Dermis microvascular lymphatic vessel endothelial cell (primary cell): Measurements from ENCODE around the gene HLA-DRB1. TPM values are rescaled to one million over a fixed set of nuclear protein-coding genes. Genes with fewer than 3 reads are reported as not detected.
"Not testable (repeated sequence)": the region's sequence is repeated elsewhere in the genome, so short reads cannot be mapped to it uniquely, and the experiment has no call there.

Experiments used
- DNase-seq, 2 donors: peaks; one replicate each; pipeline versions ENCODE4 v3.0.0 to v3.0.0-alpha.2; 2010; ENCODE audit warnings: low read depth in 2 of 2
- total RNA-seq: library from RNA; depleted of rRNA; stranded (reverse); fragments of >200 nt; gene quantifications from 2 replicates; pipeline ENCODE4 v1.2.1, GENCODE V29; 2014

Gene HLA-DRB1
- total RNA-seq, 1 donor from 2014 or later: 2.1 TPM

DNA sequence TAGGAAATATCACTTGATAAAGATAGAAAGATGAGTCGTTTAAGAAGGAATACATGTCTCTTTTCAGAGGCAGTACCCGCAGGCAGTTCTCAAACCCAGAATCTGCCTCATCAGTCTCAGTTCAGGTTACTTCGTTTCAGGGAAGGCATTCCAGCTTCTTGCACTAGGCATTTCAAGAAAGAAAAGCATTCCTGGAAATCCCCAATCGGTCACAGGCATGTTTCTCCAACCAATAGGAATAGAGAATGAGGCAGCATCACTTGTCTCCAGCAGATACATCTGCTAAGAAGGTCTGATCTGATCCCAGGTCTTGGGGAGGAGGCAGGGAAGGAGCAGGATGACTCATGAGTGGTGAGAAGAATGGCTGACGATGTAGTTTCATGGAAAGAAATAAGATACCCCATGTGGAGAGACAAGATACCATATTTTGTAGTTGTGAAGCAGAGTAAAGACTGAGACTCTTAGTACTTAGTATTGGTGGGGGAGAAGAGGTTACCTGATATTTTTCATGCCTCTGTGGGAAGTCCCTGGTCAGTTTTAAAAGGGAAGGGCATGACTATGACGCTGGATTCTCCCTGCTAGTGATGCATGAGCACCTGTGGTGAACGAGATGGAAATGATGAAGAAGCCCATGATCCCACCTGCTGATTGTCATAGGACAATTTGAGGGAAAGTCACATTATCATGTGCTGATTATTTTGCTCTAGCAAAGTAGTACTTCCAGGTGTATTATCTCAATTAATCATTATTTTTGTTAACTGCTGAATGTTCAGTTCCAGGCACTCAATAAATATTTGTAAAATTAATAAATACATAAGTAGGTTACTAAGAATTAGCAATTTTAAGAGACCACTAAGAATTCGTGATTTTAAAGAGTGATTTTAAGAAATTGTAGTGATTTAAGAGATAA is 20.3 kb upstream of the HLA-DRB1 start:
- peak; percentile 47 to 91 for DNase-seq

DNA sequence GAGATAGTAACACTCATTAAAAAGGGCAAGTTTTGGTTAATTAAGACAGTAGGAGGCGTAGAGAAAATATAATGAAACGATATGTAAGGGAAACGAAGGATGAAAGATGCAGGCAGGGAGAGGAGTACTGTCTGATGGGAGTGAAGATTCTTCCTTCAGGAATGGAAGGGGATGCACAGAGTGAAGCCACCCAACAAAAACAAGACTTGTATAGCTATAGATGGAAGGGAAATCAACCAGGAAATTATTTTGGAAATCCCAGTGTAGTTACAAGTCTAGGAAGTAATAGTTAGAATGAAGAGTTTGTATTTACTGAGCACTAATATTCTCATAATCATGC is 19.7 kb upstream of the HLA-DRB1 start:
- no peak for DNase-seq

DNA sequence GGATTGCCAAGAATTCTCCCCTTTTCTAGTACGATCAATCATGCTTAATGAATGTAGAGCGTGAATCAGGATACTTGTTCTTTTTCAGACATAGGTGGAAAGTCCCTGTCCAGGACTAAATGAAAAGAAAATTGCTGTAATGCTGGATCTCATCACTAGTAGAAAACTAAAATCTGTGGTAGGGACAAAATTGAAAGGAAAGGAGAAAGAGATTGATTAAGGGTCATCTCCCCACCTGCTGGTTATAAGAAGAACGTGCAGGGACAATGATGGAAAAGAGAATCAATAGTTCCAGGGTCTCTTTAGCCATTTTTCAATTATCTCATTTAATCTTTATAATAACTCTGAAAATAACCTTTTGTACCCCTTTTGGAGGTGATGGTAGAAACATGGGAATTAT is 18.7 kb upstream of the HLA-DRB1 start:
- DNase-seq: no peak

DNA sequence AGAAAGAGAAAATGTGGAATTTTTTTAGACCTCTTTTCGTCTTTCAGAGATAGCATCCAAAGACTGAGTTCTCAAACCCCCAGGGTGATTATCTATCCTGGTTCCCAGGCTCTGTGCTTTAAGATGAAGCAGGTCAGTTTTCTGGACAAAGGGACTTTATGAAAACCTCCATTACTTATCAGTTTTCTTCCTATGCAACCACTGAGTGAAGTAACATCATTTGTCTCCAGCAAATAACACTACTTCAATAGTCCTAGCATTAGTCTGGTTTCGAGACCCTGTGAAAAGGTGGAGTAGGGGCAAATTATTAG is 18.3 kb upstream of the HLA-DRB1 start:
- no peak for DNase-seq

DNA sequence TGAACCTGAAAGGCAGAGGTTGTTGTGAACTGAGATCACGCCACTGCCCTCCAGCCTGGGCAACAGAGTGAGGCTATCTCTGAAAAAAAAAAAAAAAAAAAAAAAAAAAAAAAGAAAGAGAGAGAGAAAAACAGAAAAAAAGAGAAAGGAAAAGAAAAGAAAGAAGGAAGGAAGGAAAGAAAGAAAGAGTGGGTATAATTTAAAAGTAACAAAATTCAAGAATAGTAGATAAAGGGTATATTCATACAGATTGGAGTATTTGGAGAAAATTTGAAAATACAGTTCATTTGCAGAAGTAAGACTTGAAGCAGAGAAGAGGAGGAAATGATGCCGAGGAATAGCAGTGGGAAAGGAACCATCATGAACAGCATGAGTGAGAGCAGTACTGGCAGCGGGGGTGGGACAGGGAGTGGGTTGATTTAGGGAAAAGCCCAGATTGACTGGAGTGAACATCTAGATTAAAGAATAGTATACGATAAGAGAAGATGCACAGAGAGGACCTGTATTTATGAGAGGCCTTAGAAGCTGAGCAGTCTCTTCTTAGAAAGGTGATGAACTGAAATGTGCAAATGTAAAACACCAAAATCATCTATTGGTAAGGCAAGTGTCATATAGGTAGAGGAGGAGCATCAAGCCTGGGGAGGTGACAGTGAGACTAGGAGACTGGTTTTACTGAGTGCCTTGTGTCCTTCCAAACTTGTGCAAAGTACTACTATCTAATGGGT is 17.8 kb upstream of the HLA-DRB1 start:
- no peak for DNase-seq

DNA sequence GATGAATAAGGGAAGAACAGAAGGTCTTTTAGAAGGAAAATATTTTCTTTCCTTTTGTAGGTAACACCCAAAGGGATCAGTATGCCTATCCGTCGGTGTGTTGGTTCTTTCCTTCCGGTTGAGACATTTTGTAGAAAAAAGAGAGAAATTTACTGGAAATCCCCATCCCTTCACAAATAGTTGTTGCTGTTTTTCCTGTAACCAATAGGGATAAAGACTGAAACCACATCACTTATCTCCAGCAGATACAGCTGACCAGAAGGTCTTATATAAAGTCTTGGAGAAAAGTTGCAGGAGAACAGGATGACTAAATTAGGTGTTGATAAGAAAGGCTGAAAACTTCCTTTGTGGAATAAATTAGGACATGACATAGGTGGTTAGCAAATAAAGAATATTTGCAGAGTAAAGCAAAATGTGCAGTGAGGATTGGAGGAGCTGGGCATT is 14.8 kb upstream of the HLA-DRB1 start:
- DNase-seq: peak in 1 of 2 donors; percentile 24

DNA sequence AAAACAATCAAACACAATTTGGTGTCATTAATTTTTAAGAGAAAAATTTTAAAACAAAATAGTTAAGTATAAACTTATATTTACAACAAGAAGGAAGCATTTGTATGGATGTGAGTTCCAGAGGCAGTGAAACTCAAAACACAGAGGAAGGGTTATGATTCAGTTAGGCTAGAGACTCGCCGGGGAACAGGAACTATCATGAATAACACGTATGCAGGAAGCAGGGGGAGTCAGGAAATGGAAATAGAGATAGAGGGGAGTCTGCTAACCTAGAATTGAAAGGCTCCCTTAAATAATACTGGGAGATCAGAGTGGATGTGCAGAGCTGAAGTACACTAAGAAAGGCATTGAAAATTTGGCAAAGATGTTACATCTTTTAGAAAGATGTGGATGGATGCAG is 14.2 kb upstream of the HLA-DRB1 start:
- DNase-seq: no peak

DNA sequence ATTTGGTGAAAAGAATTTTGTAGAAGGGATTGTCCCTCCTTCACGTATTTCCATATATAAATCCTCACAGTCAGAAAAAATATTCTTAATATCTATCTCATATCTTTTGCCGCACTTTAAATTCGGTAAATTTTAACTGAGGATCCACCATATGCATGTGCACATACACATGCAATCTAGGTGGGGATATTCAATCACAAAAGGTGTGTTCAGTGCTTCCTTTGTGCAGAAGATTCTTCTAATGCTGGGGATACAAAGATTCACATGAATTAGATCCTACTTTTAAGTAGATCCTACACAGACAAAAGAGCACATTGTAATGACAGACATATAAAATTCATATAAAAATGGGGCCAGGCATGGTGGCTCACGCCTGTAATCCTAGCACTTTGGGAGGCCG is 13.6 kb upstream of the HLA-DRB1 start:
- no peak for DNase-seq

DNA sequence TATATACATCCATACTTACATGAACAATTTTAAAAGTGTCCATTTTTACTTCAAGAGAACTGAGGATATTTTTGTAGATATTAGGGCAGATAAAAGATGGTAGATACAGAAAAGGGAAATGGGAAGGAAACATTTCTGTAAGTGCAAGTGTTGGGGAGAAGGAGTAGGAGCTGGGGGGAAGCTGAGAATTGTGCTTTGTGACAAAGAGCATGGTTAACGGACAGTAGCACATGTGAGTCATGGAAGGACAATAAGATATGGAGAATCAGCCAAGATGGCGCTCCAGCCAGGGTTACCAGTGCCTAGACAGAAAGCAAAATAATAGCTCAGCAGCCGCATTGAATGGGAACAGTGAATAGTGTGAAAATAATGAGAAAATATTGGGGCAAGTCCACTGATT is 12.7 kb upstream of the HLA-DRB1 start:
- DNase-seq: no peak

DNA sequence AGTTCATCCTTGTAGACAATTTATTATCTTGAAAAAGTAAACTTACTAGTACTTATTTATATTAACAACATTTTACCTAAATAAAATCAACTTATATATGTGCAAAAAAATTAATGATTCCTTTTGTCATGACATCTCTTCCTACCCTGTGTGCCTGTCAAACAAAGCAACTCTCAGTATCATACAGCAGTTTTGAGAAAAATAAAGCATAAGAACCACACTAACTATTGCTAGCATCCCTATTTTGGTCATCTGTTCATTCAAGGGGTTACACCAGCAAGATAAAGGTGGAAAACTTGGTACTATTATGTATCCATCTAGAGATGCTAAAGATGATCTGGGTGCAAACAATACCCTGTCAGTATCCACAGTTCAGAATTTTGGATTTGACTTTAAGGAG is 7.4 kb upstream of the HLA-DRB1 start:
- DNase-seq: no peak

DNA sequence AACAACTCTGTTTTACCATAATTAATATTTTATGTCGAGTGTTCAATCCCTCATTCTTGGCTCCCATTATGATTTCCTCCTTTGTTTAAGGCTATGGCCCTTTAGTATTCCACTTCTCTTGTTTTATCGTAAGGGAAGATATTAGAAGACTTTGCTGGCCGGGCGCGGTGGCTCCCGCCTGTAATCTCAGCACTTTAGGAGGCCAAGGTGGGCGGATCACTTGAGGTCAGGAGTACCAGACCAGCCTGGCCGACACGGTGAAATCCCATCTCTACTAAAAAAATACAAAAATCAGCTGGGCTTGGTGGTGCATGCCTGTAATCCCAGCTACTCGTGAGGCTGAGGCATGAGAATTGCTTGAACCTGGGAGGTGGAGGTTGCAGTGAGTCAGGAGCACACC is 1.1 kb upstream of the HLA-DRB1 start:
- DNase-seq: not testable (repeated sequence)

DNA sequence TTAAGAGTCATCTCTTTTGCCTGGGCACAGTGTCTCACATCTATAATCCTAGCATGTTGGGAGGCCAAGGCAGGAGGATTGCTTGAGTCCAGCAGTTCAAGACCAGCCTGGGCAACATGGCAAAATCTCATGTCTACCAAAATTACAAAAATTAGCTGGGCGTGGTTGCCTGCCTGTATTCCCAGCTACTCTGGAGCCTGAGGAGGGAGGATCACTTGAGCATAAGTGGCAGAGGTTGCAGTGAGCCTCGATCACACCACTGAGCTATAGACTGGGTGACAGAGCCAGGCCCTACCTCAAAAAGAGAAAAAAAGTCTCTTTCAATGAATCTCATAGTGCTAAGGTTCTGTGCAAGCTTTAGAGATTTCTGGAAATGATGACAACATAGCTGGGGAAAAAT is 1.5 kb downstream of the HLA-DRB1 start:
- DNase-seq: no peak

DNA sequence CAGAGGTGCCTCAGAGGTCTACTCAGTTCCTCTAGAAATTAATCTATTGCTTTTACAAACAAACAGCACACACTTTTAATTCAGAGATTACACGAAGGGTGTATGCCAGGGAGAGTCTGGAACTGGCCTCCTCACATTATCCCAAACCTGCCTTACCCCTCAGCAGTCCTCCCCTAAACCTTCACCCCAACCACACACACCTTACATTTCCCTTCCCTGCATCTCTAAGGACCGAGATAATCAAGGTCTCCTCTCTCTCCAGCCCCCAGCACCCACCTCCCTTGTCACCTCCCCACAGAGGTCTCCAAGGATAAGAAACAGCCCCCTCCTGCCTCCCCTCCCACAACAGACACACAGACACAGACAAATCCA is 6.1 kb downstream of the HLA-DRB1 start:
- DNase-seq: no peak

DNA sequence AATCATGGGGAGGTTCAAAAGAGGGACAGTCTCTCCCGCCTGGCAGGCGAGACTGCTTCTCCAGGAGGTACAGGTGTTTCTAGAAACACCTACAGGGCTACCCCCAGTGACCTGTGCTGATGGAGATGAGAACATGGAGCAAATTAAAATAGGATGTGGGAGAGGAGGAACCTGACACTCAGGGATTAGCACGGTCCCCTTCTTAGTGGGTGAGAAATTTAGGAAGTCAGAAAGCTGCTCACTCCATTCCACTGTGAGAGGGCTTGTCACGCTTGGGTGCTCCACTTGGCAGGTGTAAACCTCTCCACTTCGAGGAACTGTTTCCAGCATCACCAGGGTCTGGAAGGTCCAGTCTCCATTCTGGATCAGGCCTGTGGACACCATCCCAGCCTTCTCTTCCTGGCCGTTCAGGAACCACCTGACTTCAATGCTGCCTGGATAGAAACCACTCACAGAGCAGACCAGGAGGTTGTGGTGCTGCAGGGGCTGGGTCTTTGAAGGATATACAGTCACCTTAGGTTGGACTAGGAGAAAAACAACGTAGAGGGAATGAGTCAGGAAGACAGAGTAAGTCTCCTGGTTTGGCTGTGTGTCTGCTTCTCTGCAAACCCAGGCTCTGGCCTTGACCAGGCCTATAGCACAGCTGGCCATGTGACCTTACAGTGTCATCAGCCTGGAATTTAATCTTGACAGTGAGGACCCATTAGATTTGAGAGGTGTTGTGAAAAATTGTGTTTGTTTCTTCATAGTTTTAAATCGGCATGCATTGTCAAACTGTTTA is 8.1 kb downstream of the HLA-DRB1 start:
- no peak for DNase-seq

DNA sequence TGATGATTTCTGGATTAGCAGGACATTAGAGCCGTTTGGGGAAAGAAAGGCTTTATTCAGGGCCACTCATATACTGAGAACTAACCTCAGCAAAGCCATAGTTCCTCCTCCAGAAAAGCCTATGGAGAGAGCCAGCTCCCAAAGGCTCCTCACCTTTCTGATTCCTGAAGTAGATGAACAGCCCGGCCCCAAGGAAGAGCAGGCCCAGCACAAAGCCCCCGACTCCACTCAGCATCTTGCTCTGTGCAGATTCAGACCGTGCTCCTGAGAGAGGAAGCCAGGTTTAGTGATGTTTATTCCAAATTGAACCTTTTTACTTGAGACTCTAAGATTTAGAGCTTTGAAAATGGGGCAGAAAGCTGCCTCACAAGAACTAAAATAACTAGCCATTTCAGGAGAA is 9.1 kb downstream of the HLA-DRB1 start:
- DNase-seq: no peak

DNA sequence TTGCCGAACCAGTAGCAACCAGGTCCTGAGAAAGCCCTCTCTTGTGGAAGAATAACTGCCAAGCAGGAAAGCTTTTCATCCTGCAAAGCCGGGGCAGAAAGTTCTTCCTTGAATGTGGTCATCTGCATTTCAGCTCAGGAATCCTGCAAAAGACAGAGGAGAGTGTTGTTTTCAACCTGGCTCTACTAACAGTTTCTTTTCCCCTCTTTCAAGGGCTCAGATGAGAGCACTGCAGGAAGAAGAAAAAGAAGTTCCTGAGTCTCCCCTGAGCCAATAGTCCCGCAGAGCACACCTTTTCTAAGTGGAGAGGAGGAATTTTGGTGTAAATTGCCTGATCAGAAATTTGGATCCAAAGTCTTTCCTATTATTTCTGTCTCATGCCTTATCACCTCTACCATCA is 10.7 kb downstream of the HLA-DRB1 start:
- no peak for DNase-seq

DNA sequence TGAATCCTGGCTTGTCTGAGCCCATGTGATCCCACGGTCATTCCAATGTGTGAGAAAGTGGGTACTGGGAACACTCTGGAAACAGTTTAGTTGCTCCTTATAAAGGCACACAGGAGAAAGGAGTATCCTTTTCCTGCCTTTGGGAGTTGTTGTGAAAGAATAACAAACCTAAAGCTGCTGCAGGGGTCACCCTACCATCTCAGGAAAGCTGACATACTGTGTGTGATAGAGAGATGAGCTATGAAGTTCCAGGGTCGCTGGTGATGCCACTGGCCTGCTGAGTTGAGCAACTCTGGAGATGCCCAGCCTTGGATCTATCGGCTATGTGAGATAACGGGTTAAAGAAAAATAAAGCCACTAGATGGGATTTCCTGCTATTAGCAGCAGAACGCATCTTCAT is 12.2 kb downstream of the HLA-DRB1 start:
- not testable (repeated sequence) for DNase-seq

DNA sequence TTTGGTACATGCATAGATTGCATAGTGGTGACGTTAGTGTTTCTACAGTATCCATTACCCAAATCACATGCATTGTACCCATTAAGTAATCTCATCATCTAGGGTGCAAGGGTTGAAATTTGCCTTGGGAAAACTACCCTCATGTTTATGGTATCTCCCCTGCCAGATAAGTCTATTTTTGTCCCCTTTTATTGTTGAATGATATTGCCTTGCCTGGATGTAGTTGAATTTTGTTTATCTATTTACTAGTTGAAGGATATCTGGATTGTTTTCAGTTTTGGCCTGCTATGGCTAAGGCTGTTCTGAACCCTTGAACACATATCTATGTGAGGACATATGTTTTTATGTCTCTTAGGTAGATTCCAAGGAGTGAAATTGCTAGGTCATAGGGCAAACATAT is 13.4 kb downstream of the HLA-DRB1 start:
- no peak for DNase-seq

DNA sequence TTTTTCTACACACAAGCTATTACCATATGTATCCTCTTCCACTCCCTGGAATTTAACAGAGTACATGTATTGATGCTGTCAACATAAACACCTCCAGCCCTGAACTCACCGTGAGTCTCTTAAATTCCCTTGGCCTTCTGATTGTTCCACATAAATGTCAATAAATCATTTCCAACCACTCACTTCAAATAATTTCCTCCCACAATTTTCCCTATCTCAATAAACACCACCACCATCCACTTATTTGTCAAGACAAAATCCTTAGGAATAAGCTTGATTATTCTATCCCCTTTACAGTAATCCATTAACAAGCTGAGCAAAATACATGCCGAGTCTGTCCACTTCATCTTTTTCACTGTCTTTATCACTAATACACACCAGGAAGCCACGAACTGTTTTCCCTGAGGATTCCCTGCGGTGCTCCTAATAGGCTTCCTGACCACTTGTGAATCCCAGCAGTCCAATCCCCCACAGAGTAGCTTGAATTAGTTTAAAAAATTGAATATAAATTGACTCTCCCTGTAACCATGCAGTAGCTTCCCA is 19.2 kb downstream of the HLA-DRB1 start:
- DNase-seq: no peak

DNA sequence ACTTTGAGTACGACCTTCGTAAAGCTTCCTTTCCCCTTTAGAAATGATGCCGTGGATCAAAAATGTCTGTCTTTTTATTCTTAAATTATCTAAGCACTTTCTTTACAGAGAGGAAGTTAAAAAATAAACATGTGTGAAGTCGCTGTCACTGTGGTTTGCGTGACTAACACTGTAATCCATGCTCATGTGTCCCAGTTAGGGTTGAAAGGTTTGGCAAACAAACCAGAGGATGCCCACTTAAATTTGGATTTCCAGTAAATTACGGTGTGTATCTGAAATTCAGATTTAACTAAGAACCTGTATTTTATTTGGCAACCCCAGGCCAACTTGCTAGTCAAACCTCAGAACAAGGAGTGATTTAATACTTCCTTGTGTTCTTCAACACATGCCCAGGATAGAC is 21.1 kb downstream of the HLA-DRB1 start:
- no peak for DNase-seq

DNA sequence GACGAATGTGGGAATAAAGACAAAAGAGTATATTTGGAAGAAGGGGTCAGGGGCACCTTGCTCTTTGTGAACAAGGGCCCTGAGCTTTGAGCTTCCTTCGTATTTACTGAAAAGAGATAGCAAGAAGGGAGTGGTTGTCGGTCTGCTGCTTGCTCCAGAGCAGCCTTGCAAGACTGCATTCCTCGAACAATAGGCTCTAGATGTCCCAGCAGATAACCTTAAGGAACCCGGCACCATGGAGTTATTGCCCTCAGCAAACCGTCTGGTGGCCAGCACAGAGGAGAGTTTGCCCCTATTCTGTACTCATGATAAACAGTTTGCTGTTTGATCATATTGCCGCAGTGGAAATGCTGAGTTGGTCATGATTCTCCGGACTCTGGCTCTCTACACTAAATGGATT is 22.7 kb downstream of the HLA-DRB1 start:
- no peak for DNase-seq

DNA sequence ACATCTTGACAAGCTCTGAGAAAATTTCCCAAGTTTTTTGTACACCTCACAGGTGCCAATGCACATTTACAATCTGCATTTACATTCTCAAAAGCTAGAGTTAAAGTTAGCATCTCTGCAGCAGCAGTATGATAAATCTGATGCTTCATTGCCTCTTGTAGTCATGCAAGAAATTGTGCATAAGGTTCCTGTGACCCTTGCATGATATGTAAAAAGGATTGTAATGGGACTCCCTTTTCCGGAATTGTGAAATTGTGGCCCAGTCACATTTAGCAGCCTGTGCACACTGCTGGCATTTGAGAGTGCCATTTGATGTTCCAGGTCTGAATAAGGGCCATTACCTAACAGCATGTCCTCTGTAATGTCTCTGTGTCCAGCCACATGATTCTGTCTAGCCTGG is 24.1 kb downstream of the HLA-DRB1 start:
- no peak for DNase-seq
